T47D (cell line): Measurements from ENCODE around the gene NME5.
"Not testable (repeated sequence)": the region's sequence is repeated elsewhere in the genome, so short reads cannot be mapped to it uniquely, and the experiment has no call there.

Experiments
- DNase-seq, 2 experiments: peaks; one replicate each; pipeline versions ENCODE4 v3.0.0 to v3.0.0-alpha.2; 2011 to 2012; ENCODE audit warnings: low read depth in 1 of 2, low spot score in 1 of 2
- JUND ChIP-seq: IDR thresholded peaks from 2 replicates; pipeline ENCODE4 v1.6.1; 2012; ENCODE audit warnings: low read depth
- in situ Hi-C: cut with HindIII; loops from 2 replicates; pipeline ENCODE4 v1.10.0; 2016; ENCODE audit warnings: low sequenced_read_pairs, low pct_unique_long_range_greater_than_20kb

The NME5 gene

DNA sequence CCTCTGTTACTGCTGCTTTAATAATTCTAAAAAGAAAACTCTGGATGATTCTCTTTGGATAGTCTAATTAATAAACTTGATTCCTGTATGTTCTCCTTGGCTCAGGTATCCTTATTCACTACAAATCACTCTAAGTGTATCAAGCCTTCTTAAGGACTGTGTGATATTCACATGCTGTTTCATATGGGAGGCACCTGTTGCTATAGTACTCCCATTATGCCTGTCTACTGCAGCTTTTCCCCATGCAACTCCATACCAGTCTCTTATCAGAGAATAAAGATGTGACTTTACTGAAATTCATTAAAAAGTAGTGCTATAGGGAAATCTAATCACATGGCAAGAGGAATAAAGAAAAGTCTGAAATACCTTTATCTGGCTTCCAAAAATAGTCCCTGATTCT lies 24.5 kb upstream of the NME5 start:
- in situ Hi-C loops = no loop called here
- no peak for TF ChIP-seq JUND
- no peak for DNase-seq

DNA sequence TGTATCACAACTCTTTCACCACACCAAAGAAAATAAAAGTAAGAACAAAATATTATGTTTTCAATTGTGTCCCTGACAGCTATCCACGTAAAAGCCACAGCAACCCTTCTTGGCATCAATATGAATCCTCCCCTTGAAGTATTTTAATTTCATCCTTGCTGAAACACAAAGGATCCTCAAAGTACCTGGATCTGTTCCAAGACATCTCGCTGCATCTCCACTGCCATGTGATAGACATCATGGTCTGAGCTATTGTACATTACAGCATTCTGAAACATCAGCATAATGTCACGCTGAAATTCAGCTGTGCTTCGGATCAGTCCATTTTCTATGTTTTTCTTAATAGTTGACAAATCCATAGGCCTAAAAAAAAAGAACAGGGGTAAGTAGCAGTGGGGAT lies 21.5 kb upstream of the NME5 start:
- in situ Hi-C loops = no loop called here
- no peak for TF ChIP-seq JUND
- DNase-seq = no peak

DNA sequence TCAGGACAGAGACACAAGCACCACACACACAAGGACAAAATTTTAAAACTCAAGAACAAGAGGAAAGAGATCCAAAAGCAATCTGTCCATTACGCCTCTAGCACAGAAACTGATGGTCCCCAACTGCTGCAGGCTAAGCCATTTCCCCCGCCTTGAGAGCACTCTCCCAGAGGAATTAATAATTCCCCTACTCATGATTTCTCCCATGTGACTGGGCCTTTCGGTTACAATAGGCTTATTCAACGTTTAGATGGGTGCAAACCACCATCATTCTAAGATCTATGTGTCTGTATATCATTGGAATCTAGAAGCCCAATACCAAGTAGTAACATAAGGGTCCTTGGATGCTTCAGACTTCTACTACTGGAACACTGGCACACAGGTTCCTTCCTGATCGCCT lies 20.4 kb upstream of the NME5 start:
- DNase-seq = no peak
- in situ Hi-C loops = no loop called here
- no peak for TF ChIP-seq JUND

DNA sequence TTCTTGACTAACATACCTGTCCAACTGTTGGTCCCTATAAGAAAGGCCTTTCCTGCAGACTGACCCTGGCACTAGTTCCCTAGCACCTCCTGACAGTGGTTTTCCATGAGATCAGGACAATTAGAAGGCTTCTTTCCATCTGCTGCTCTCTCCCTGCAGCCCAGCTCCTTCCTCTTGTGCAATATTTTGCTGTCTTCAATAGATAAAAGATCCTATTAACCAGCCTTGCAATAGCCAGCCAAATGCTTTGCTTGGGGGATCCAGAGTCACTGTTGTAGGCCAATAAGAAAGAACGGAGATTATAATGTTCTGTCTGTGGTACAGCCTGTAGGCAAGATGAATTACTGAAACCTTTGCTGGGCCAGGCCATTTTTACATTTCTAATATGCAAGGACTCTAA lies 18.4 kb upstream of the NME5 start:
- no peak for DNase-seq
- TF ChIP-seq JUND = no peak
- in situ Hi-C loops = no loop called here

DNA sequence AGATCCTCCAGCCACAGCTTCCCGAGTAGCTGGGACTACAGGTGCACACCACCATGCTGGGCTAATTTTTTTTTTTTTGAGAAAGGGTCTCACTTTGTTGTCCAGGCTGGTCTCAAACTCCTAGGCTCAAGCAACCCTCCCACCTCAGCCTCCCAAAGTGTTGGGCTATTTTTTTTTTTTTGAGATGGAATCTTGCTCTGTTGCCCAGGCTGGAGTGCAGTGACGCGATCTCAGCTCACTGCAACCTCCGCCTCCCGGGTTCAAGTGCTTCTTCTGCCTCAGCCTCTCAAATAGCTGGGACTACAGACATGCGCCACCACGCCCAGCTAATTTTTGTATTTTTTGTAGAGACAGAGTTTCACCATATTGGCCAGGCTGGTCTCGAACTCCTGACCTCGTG lies 16.7 kb upstream of the NME5 start:
- in situ Hi-C loops = not testable (repeated sequence)

DNA sequence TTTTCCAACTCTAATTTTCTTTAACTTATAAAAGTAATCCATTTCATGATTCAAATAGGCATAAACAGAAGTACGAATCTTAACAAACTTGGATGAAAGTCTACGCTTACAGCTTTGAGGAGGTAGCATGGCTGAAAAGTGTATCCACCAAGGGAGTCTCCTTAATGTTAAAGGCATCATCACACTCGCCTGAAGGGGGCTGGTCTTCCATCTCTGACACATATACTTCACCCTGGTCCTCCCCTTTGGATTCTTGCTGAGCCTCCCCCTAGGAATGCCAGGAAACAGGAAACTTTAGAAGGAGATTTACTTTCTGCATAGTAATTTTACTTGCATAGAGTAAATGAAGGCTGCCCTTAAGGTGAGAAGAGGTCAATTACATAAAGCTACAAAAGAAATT lies 10.3 kb upstream of the NME5 start:
- in situ Hi-C loops = no loop called here
- TF ChIP-seq JUND = no peak
- DNase-seq = no peak

More for the DNA sequence above, 16.7 kb upstream of the NME5 start:
- DNase-seq = not testable (repeated sequence)

DNA sequence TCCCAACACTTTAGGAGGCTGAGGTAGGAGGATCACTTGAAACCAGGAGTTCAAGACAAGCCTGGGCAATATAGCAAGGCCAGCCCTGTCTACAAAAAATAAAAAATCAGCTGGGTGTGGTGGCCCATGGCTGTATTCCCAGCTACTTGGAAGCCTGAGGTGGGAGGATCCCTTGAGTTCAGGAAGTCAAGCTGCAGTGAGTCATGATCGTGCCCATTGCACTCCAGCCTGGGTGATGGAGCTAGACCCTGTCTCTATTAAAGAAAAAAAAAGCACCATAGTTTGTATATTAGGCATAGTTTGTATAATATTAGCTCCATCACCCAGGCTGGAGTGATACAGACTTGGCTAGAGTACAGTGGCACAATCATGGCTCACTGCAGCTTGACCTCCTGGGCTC lies 9.6 kb upstream of the NME5 start:
- in situ Hi-C loops = no loop called here
- TF ChIP-seq JUND = no peak
- DNase-seq = no peak

DNA sequence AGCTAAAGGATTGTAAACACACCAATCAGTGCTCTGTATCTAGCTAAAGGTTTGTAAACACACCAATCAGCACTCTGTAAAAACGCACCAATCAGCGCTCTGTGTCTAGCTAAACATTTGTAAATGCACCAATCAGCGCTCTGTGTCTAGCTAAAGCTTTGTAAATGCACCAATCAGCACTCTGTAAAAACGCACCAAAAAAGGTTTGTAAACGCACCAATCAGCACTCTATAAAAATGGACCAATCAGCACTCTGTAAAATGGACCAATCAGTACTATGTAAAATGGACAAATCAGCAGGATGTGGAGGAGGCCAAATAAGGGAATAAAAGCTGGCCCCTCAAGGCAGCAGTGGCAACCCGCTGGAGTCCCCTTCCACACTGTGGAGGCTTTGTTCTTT lies 4.3 kb upstream of the NME5 start:
- DNase-seq, in situ Hi-C loops: not testable (repeated sequence)

DNA sequence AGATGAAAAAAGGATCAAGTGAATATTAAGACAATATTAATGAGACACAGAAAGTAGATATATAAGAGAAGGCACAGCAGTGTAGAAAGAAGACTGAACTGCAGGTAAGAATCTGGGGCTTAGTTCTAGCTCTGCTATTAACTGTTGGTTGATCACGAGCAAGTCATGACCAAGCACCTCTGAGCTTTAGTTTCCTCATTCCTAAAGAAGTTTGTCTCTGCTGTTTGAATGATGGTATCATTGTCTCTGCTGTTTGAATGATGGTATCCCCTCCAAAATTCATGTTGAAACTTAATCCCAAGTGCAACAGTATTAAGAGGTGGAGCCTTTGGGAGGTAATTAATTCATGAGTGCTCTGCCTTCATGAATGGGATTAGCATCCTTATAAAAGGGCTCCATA lies 2.5 kb upstream of the NME5 start:
- DNase-seq = peak in 1 of 2 experiments; percentile 27
- TF ChIP-seq JUND = no peak
- in situ Hi-C loops = no loop called here

DNA sequence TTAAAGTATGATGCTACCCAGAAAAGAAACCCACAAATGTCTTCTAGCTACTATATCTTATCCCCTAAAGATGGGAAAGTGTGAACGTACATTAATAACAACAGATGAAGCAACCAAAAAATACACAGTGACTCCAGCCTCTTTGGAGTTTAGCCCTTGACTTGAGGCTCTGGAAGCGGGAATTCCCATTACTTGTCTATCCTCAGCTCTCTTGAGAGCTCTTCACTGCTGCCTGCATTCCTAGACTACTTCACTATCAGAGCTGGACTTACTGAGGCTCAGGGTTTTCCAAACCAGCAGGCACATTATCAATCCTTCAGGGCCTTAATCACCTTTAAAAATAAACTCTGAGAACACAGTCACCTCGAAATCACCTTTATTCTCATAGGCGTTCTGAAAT lies 1.0 kb upstream of the NME5 start:
- in situ Hi-C loops = no loop called here
- no peak for DNase-seq
- no peak for TF ChIP-seq JUND

DNA sequence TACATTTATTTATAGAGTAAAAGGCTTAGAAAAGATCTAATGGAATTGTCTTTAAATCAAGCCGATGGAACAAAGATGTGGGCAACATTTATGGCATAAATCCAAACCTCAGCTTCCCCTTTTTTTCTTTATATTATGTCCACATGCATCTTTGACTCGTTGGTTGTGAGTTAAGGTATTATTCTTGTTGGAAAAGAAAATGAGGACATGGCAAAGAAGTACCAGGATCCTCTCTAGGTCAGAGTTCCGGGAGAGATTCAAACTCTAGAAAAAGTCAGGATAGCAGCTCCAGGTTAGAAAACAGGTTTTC lies 508 bp upstream of the NME5 start:
- DNase-seq = no peak
- in situ Hi-C loops = no loop called here
- no peak for TF ChIP-seq JUND

DNA sequence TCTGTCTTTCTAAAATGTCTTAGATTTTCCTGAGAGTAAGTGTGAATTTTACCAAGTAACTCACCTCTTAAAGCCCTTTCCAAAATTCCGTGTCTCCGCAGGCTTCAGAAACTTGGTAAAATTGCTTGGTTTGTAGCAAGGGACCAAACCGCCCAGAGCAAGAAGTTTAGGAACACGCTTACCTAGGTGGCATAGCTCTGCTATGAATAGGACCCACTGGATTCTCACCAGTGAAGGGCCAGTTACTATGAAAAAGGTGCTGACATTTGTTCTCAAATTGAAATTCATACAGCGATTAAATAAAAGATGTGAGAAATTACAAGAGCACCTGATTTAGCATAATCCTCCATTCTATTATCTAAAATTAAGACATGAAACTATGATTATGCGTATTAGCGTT lies 6.7 kb downstream of the NME5 start:
- in situ Hi-C loops = no loop called here
- TF ChIP-seq JUND = no peak
- no peak for DNase-seq

DNA sequence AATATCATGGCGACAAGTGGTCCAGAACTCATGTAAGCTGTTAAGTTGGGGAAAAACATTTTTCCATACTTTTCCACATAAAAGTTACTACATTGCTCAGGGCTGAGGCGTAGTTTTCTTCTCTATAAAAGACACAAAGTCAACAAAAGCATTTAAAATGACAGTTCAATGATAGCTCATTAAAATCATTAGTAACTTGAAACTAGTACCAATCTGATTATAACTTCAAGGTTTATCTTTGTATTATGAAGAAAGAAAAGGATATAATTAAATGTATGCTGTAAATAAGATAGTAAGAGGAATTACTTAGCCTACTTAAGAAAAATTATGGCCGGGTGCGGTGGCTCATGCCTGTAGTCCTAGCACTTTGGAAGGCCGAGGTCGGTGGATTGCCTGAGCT lies 9.9 kb downstream of the NME5 start:
- in situ Hi-C loops = no loop called here
- no peak for DNase-seq
- TF ChIP-seq JUND = no peak

DNA sequence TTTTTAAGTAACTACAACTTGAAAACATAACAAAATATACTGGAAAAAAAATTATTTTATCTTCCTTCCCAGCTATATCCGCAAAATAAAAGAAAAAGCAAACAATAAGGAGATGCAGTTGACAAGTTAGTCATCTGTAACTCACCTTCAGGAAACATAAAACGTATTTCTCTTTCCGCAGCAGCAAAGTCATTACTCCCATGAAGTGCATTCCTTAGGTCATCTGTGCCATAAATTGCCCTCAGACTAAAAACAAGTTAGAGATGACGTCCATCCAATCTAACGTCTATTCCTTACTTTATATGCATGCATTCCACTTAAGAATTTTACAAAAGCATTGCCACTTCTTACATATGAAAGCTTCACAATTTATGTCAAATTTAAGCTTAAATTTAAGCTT lies 10.9 kb downstream of the NME5 start:
- no peak for TF ChIP-seq JUND
- no peak for DNase-seq
- in situ Hi-C loops = no loop called here

DNA sequence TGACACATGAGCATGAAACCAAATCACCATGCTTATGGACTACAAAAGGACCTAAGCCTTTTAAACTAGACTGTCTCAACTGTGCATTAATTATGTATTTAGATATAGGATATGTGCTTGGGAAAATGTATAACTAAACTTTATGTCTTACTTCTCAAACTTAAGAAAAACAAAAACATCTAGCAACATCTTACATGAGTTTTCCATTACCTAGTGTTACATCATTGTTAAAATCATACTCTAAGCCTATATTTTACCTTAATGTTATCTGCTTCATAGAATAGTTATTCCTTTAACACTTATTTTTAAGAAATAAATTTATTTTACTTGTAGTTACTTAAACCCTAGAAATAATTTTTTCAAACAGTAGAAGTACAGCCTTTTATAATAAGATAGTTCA lies 24.0 kb downstream of the NME5 start:
- TF ChIP-seq JUND = no peak
- in situ Hi-C loops = no loop called here
- DNase-seq = no peak
